ENCODE results near the gene TAF4B.
"Not testable (repeated sequence)": the region's sequence is repeated elsewhere in the genome, so short reads cannot be mapped to it uniquely, and the experiment has no call there.

Gene TAF4B

DNA sequence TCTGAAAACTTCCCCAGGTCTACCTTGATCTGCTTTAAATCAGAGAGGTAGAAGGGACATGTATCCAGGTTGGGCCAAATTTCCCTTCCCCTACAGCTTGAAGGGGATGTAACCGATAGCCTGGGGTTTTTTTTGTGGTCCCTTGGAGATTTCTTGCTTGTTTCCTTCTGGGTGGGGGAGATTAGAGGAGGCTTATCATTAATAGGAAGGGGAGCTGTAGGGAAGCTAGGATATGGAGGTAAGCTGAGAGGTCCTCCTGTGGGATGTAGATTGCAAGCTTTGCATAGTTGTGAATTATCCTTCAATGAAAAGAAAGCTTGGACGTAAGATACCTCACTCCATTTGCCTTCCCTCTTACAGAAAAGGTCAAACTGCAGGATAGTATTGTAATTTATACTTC is 11.1 kb downstream of the TAF4B start:
- not testable (repeated sequence) for DNase-seq

DNA sequence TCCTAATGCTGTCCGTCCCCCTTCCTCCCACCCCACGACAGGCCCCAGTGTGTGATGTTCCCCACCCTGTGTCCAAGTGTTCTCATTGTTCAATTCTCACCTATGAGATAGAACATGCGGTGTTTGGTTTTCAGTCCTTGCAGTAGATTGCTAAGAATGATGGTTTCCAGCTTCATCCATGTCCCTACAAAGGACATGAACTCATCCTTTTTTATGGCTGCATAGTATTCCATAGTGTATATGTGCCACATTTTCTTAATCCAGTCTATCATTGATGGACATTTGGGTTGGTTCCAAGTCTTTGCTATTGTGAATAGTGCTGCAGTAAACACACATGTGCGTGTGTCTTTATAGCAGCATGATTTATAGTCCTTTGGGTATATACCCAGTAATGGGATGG is 12.5 kb downstream of the TAF4B start:
- not testable (repeated sequence) for DNase-seq

DNA sequence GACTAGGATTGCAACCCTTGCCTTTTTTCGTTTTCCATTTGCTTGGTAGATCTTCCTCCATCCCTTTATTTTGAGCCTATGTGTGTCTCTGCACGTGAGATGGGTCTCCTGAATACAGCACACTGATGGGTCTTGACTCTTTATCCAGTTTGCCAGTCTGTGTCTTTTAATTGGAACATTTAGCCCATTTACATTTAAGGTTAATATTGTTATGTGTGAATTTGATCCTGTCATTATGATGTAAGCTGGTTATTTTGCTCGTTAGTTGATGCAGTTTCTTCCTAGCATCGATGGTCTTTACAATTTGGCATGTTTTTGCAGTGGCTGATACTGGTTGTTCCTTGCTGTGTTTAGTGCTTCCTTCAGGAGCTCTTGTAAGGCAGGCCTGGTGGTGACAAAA is 16.1 kb downstream of the TAF4B start:
- not testable (repeated sequence) for DNase-seq

DNA sequence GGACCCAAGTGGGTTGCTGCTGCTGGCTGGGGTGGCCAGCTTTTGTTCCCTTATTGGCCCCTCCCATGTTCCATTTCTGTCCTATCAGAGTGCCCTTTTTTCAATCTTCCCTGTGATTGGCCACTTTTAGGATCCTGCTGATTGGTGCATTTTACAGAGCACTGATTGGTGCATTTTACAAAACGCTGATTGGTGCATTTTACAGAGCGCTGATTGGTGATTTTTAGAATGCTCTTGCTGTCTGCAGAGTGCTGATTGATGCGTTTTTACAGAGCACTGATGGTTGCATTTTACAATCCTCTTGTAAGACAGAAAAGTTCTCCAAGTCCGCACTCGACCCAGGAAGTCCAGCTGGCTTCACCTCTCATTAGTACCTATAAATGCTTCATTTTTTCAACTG is 19.2 kb downstream of the TAF4B start:
- not testable (repeated sequence) for DNase-seq

DNA sequence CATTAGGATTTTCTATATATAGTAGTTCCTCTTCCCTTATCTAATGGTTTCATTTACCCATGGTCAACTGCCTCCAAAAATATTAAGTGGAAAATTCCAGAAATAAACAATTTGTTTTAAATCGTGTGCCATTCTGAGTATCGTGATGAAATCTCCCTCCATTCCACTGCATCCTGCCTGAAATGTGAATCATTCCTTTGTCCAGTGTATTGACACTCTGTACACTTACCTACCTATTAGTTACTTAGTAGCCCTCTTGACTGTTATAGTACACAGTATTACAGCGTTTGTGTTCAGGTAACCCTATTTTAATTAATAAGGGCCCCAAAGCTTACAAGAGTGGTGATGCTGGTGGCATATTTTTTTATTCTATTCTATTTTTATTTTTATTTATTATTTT is 26.2 kb downstream of the TAF4B start:
- no peak for DNase-seq

DNA sequence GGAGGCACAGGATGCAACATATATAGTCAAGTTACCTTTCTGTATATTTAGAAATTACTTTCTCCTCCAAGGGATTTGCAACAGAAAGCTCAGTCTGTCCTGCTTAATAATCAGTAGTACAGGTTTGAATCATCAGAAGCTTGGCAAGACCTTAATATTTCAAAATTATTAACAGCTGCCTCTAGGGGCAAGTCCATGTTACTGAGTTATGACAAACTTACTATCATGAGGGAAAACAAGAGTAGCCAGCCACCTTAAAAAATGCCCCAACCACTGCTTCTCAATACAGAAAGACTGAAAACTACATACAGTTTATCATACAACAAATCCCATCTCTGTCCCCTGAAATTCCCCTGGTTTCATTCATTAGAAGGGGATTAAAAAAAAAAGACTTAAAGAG is 28.6 kb downstream of the TAF4B start:
- DNase-seq, result not testable (repeated sequence)

DNA sequence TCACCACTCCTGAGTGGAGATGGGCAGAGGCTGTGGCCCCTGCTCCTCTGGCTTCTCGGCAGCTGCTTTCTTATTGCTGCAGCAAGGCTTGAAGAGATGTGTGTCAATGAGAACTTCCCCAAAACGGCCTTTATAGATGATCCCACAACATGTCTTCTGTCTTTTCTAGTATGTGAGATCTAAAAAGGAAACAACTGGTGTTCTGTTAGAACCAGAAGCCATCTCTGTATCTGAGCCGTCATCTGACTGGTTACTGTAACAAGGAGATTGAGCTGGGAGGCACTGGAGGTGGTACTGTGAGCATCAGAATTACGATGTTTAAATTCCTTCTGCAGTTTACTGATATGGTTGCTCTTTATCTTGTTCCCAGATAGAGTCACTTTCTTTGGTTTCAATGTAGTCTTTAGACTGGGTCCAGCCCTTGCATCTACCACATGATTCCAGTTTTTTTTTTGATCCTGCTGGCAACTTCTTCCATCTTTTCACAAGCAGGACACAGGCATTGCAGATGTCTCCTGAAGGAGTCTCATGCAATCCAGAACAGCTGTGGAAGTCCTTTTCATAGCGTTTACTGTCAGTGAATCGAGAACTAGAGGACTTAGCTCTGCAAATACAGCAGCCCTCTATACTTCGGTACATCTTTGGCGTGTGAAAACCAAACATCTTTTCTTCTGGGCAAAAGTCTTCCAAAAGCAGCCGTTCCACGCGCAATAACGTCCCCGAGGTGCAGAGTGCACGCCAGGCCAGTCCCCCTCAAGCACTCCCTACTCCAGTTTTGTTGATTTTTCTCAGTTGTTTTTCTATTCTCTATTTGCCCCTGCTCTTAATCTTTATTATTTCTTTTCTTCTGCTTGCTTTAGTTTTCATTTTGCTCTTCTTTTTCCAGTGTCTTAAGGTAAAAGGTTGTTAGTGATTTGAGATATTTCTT is 29.7 kb downstream of the TAF4B start:
- no peak for DNase-seq

DNA sequence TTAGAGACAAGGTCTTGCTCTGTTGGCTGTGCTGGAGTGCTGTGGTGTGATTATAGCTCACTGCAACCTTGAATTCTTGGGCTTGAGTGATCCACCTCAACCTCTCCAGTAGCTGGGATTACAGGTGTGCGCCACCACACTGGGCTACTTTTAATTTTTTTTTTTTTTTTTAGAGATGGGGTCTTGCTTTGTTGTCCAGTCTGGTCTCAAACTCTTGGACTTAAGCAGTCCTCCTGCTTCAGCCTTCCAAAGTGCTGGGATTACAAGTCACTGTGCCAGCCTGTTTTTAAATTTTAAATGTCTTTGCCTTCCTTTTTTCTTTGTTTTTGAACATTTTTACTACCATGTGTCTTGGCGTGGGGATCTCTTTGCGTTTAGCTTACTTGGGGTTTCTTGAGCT is 32.5 kb downstream of the TAF4B start:
- DNase-seq, result no peak

DNA sequence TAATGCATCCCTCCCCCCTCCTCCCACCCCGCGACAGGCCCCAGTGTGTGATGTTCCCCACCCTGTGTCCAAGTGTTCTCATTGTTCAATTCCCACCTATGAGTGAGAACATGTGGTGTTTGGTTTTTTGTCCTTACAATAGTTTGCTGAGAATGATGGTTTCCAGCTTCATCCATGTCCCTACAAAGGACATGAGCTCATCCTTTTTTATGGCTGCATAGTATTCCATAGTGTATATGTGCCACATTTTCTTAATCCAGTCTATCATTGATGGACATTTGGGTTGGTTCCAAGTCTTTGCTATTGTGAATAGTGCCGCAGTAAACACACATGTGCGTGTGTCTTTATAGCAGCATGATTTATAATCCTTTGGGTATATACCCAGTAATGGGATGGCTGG is 33.2 kb downstream of the TAF4B start:
- not testable (repeated sequence) for DNase-seq

DNA sequence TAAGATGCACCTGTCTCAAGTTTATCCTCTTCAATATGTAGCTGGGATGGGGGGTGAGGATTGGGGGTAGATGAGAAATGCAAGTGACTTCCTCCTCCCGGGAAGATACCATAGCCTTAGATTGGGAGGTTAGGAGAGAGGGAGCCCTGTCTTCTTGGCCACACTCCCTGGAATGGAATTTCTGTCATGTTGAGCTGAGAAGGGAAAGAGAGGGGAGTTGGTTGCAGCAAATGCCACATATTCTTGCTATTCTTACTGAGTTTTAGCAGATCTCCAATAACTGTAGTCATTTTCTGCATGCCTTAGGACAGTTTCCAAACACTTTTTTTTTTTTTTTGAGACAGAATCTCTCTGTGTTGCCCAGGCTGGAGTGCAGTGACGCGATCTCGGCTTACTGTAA is 35.9 kb downstream of the TAF4B start:
- no peak for DNase-seq

DNA sequence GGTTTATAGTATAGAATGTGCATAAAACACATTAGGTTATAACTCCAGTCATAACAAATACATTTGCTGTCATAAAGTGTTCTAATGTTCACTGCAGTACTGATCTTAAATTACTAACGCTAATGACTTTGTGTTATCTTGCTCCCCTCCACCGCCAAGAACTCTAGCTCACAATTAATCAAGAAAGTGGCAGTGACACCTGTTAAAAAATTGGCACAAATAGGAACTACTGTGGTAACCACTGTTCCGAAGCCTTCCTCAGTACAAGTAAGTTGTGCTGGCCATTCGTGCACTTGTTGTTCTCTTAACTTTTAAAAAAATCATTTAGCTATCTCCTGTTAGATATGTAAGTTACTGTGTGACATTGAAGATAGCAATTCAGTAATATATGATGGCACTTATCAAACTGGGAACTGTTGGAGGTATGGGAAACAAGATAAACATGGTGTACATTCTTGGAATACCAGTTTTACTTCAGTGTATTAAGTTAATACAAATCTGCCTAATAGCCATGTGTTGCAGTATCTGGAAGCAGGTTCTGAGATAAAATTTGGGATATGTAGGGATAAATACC is 41.2 kb downstream of the TAF4B start:
- no peak for DNase-seq

DNA sequence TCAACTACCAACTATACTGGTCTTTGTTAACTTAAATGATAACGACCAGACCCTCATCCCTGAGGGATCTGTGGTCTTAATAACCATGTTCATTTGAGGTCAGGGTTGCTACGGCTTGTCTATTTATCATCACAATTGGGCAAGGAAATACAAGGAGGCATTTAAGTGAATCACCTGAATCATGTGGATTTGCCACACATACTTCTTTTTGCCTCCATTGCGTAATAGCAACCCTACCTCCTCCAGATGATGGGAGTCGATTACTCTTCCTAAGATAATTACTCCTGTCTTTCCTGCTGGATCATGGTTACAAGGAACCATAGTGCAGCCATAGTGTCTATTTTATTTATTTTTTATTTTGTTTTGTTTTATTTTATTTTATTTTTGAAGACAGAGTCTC is 42.2 kb downstream of the TAF4B start:
- no peak for DNase-seq

DNA sequence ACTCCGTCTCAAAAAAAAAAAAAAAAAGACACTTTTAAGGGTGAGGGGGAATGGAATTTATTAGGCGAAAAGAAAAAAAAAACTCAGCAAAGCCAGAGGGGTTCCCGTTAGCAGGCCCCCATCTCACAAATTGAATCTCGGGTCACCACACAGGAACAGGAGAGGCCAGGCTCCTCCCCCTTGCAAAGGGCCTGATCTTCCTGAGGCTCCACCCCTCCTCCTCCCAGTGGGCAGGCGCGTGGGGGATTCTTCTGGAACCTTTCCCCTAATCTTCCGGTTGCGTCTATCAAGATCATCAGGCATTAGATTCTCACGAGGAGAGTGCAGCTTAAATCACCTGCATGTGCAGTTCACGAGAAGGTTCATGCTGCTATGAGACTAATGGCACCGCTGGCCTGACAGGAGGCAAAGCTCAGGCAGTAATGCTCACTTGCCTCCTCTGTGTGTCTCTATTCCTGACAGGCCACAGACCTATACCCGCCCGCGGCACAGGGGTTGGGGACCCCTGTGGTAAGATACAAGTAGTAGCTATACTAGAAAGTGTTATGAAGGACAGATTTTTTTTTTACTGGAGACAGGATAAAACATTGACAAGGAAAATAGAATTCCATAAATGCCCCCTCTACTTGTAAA is 45.8 kb downstream of the TAF4B start:
- no peak for DNase-seq

DNA sequence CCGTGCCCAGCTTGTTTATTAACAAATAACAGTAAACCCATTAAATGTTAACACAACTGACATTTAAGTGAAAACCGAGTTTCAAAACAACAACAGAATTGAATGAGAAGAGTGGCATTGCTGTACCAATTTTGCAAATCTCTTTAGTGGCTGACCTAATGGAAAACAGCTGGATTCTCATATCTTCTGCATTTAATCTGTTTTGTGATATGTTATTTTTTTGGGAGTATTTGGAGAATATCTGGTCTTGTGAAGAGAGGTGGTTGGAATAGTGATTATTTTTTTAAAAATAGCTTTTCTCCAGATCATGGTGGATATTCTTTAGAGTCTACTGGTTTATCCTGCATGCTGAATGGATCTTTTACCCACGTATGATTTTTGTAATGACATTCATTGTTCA is 51.1 kb downstream of the TAF4B start:
- no peak for DNase-seq

DNA sequence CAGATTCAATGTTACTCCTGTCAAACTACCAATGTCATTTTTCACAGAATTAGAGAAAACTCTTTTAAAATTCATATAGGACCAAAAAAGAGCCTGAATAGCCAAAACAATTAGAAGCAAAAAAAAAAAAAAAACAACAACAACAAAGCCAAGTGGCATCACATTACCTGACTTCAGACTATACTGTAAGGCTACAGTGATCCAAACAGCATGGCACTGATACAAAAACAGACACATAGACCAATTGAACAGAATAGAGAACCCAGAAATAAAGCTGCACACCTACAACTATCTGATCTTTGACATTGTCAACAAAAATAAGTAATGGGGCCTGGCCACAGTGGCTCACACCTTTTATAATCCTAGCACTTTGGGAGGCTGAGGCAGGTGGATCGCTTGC is 53.2 kb downstream of the TAF4B start:
- DNase-seq, result no peak

DNA sequence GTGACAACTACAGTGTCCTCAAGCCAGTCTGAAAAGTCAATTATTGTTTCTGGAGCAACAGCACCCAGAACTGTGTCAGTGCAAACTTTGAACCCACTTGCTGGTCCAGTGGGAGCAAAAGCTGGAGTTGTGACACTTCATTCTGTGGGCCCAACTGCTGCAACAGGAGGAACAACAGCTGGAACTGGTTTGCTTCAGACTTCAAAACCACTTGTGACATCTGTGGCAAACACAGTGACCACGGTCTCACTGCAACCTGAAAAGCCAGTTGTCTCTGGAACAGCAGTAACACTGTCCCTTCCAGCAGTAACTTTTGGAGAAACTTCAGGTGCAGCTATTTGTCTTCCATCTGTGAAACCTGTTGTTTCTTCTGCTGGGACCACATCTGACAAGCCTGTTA is 59.8 kb downstream of the TAF4B start:
- DNase-seq, result no peak

DNA sequence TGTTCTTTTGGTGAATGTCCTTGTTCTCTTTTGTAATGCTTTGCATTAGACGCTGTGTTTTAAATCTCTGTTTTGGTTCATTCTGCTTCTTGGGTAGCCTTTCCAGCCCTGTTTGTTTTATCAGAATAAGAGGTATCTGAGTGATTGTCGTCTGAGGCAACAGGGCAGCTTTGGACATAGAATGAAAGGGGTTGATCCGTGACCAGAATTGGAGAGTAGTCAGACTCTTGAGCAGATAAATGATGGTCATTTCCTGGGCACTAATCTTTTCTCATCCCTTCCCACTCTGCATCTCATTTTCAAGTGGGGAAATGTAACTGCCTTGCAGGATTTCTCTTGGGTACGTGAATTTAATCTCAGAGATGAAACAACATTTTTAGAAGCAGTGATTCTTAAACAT is 61.4 kb downstream of the TAF4B start:
- no peak for DNase-seq

DNA sequence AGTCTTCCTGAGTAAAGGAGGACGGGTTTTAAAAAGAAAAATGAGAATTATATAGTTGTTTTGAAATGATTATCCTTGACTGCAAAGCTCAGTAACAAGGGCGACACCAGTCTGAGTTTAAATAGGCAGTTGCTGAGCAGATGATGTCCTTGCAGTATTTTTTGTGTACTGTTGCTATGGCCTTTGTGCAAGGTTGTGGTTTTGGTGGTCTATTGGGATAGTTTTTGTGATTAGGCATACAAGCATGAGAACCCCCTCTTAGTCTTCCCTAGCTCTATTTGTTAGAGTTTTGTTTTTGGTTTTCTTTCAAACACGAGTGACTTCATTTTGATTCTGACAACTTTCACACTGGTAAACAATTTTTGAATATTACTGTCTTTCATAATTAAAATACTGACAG is 64.1 kb downstream of the TAF4B start:
- no peak for DNase-seq

DNA sequence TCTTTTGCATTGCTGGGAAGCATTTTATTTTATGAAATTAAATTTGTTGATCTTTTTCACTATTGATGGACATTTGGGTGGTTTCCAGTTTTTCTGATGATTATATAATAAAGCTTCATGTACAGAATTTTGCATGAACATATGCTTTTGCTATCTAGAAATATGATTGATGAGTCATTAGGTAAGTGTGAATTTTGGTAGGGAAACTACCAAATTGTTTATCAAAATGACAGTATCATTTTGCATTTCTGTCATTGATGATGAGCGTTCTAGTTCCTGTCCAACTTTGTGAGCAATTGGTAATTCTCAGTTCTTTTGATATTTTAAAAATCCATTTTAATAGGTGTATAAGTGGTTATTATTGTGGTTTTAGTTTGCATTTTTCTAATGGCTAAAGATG is 67.7 kb downstream of the TAF4B start:
- DNase-seq, result no peak

DNA sequence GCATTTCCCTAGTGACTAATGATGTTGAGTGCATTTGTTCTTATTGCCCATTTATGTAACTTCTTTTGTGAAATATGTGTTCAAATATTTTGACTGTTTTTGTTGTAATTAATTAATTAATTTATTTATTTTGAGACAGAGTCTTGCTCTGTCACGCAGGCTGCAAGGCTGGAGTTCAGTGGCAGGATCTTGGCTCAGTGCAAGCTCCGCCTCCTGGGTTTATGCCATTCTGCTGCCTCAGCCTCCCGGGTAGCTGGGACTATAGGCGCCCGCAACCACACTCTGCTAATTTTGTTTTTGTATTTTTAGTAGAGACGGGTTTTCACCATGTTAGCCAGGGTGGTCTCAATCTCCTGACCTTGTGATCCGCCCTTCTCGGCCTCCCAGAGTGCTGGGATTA is 71.9 kb downstream of the TAF4B start:
- no peak for DNase-seq

DNA sequence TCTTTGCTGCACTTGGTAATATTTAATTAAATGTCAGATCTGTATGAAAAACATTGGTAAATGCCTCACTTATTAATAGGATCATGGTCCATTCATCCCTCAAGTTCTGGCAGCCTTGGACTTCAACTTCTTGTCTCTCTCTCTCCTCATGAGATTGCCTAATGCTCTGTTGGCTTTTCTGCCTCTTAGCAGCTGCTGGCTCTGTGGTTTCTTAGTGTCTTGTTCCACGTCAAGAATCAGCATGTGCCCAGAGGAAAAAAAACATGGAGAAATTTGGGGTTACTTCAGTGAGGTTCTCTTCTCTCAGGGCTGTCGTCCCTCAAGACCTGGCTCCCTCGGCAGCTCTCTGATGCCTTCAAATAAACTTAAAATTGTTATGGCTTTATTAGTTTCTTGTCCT is 75.4 kb downstream of the TAF4B start:
- DNase-seq, result no peak

DNA sequence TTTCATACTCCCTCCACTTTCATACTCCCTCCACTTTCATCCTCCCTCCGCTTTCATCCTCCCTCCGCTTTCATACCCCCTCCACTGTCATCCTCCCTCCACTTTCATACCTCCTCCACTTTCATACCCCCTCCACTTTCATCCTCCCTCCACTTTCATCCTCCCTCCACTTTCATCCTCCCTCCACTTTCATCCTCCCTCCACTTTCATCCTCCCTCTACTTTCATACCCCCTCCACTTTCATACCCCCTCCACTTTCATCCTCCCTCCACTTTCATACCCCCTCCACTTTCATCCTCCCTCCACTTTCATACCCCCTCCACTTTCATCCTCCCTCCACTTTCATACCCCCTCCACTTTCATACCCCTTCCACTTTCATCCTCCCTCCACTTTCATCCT is 77.0 kb downstream of the TAF4B start:
- DNase-seq, result not testable (repeated sequence)

DNA sequence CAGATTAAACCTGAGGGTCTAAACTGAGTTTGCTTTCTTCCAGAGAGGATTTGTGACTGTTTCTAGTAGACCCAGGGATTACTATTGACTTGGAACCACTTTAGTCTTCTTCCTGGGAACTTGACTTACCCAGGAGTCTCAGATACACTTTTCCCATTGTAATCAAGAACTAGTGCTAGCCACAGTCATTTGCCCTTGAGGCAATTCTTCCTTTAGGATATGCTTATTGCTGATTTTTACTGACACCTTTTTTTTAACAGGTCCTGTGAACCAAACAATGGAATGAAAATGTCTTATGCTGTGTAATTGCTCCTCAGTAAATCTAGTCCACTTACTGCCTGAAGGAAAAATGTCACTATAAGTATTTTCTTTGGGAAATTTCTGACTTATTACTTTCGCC is 78.3 kb downstream of the TAF4B start:
- DNase-seq, result no peak

DNA sequence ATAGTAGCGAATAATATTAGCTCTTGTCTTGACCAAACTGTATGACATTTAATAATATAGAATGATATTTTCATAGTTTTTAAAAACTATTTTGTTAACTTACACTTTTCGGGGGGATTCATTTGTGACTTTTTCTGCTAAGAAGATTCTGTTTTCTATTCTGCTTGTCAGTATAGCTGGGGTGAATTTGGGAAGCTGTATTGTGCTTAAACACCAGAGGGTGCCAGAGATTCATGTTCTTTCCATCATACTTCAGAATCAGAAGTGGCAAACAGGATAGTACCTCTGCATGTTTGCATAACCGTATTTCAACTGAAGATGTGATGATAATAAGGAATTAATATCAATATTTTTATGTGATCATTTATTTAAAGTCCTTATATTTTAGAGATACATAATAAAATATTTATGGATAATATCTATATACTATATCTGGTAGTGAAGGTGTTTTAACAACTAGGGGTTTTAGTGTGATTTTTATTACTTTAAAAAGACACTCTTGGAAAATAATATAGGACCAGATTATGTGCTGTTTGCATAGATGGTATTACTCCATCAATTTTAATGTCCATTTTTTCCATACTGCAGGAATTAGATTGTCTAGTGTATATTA is 81.0 kb downstream of the TAF4B start:
- DNase-seq, result peak; percentile 18
